ENCODE results near the gene GGNBP2.

DNA sequence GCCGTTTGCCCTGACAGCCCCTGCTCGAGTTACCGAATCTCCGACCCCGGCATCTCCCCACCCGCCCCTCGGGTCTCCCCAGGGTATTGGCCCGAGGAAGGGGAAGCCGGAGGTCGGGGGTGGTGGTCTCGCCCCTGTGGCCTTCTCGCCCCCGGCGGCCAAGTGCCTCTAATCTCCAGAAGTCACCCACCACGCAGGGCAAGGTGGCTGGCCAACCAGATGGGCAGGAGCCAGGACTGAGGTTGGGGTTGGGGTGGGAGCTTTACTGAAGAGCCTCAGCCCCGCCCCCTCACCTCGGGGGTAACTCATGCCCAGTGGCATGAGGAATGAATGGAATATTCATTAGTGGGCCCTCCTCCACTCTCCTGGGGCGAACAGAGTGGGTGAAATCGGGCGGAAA lies 47.6 kb downstream of the GGNBP2 start:
- TF ChIP-seq GATA2 (IDR thresholded peaks at IDR 0.05; ENCODE audit: low read depth, low read length) (no peak), GATA3 (IDR thresholded peaks at IDR 0.05; ENCODE audit: low read depth, low read length) (no peak)
